Fibroblast of the aortic adventitia (primary cell): ENCODE results near the gene KLHDC1. TPM values are rescaled to one million over a fixed set of nuclear protein-coding genes. Genes with fewer than 3 reads are reported as not detected.

Source experiments
- DNase-seq: peaks from one replicate; pipeline ENCODE4 v3.0.0-alpha.2; 2010; ENCODE audit warnings: low read depth
- H3K4me3 ChIP-seq: 2 replicates; pipeline ENCODE4 v1.5.1; 2011; ENCODE audit warnings: low read depth, mild to moderate bottlenecking, control low read depth, low read length, moderate library complexity
- CTCF ChIP-seq: IDR thresholded peaks from 2 replicates; pipeline ENCODE4 v1.5.1; 2011; ENCODE audit warnings: mild to moderate bottlenecking, low read length, control low read depth, inconsistent platforms; ENCODE audit not compliant: insufficient read depth
- total RNA-seq: library from RNA; depleted of rRNA; stranded (reverse); fragments of >200 nt; gene quantifications from 2 replicates; pipeline ENCODE4 v1.2.3, GENCODE V29; 2012; ENCODE audit warnings: low replicate concordance

KLHDC1 gene
- total RNA-seq, 1 donor, result 4.9 TPM

GRCh38 chr14:49677643-49678042, 15.3 kb upstream of the KLHDC1 start:
- no peak overlapping the region for H3K4me3 ChIP-seq
- peak; percentile 26 for TF ChIP-seq CTCF
- DNase-seq, result no peak

- TF ChIP-seq CTCF, result no peak
These were observed 13.6 kb upstream of the KLHDC1 start for GRCh38 chr14:49679271-49679670.

GRCh38 chr14:49686425-49686824, 6.5 kb upstream of the KLHDC1 start:
- DNase-seq, result no peak
- no peak overlapping the region for H3K4me3 ChIP-seq
- TF ChIP-seq CTCF, result no peak

More at GRCh38 chr14:49679271-49679670, 13.6 kb upstream of the KLHDC1 start:
- no peak for DNase-seq
- no peak overlapping the region for H3K4me3 ChIP-seq

GRCh38 chr14:49687942-49688700, 4.8 kb upstream of the KLHDC1 start, which contains the start of gene POLE2:
TSS of gene POLE2 (minus strand) at chr14:49688214. CDS start at chr14:49688203, 11 bp downstream.
- peak within 1 kb of the TSS; percentile 82 for H3K4me3 ChIP-seq
- TF ChIP-seq CTCF, result no peak
- DNase-seq, result peak; percentile 58

- no peak overlapping the region for H3K4me3 ChIP-seq
- no peak for TF ChIP-seq CTCF
- DNase-seq, result no peak
These were observed 4.3 kb upstream of the KLHDC1 start for GRCh38 chr14:49688701-49689030.

- no peak for DNase-seq
- H3K4me3 ChIP-seq, result no peak overlapping the region
- no peak for TF ChIP-seq CTCF
These were observed 1.9 kb upstream of the KLHDC1 start for GRCh38 chr14:49691031-49691430.
